Smooth muscle cell (in vitro differentiated cells): ENCODE measurements around the gene NDEL1. TPM values are rescaled to one million over a fixed set of nuclear protein-coding genes. Genes with fewer than 3 reads are reported as not detected.
A peak's percentile ranks its signal among the peaks of the same experiment; 100 is the strongest.

Experiments
- DNase-seq: peaks from one replicate; lab custom pipeline; 2025; ENCODE audit not compliant: unreplicated experiment; lab: John Stamatoyannopoulos, UW
- H2AFZ ChIP-seq: fragments of 200-600 bp; sonication (generic); 2 replicates; pipeline ENCODE4 v1.6.0; 2016; ENCODE audit warnings: antibody characterized with exemption, low read depth, mild to moderate bottlenecking
- H3F3A ChIP-seq: fragments of 200-600 bp; sonication (generic); 2 replicates; pipeline ENCODE4 v1.6.0; 2017; ENCODE audit warnings: antibody characterized with exemption, low read depth
- H3K27ac ChIP-seq: fragments of 200-600 bp; sonication (generic); 2 replicates; pipeline ENCODE4 v1.5.1; 2016; ENCODE audit warnings: low read depth, mild to moderate bottlenecking
- H3K27me3 ChIP-seq: fragments of 200-600 bp; sonication (generic); 2 replicates; pipeline ENCODE4 v1.6.1; 2016; ENCODE audit warnings: low read depth, mild to moderate bottlenecking
- H3K36me3 ChIP-seq: fragments of 200-600 bp; sonication (generic); 2 replicates; pipeline ENCODE4 v1.5.1; 2016; ENCODE audit warnings: low read depth
- H3K4me1 ChIP-seq: fragments of 200-600 bp; sonication (generic); 2 replicates; pipeline ENCODE4 v1.5.1; 2016; ENCODE audit warnings: low read depth
- H3K4me2 ChIP-seq: fragments of 200-600 bp; sonication (generic); 2 replicates; pipeline ENCODE4 v1.6.0; 2016; ENCODE audit warnings: mild to moderate bottlenecking
- H3K4me3 ChIP-seq: fragments of 200-600 bp; sonication (generic); 2 replicates; pipeline ENCODE4 v1.5.1; 2016; ENCODE audit warnings: mild to moderate bottlenecking
- H3K79me2 ChIP-seq: fragments of 200-600 bp; sonication (generic); 2 replicates; pipeline ENCODE4 v1.6.0; 2016; ENCODE audit warnings: low read depth, mild to moderate bottlenecking
- H3K9ac ChIP-seq: fragments of 200-600 bp; sonication (generic); 2 replicates; pipeline ENCODE4 v1.6.0; 2016; ENCODE audit warnings: low read depth
- H3K9me3 ChIP-seq: fragments of 200-600 bp; sonication (generic); replicated peaks from 2 replicates; pipeline ENCODE4 v1.5.1; 2016; ENCODE audit warnings: low read depth
- H4K20me1 ChIP-seq: fragments of 200-600 bp; sonication (generic); 2 replicates; pipeline ENCODE4 v1.6.0; 2016; ENCODE audit warnings: low read depth
- WGBS: methylation state at CpG from one replicate; pipeline ENCODE4 v1.1.7; 2016; ENCODE audit warnings: low lambda C conversion rate; 5-methylcytosine and 5-hydroxymethylcytosine counted together
- polyA plus RNA-seq: library from polyadenylated mRNA; unstranded; fragments of >200 nt; fragmentation: Nextera tagmentation; extraction: Ambion mirVana; gene quantifications from 2 replicates; pipeline ENCODE4 v1.2.1, GENCODE V29; 2016
- total RNA-seq: library from RNA; depleted of rRNA; stranded (reverse); fragments of >200 nt; gene quantifications from 2 replicates; pipeline ENCODE4 v1.2.3, GENCODE V29; 2014
- TF ChIP-seq, protein P1 (sequence below): fragments of 200-600 bp; sonication (generic); IDR thresholded peaks from 2 replicates; pipeline ENCODE4 v1.5.1; 2017; ENCODE audit warnings: borderline replicate concordance, mild to moderate bottlenecking, antibody characterized with exemption; ENCODE audit not compliant: insufficient read depth, poor library complexity, severe bottlenecking

NDEL1 gene
- total and polyA plus RNA-seq, 2 experiments from 2014 or later, result 82.6 to 103 TPM

DNA sequence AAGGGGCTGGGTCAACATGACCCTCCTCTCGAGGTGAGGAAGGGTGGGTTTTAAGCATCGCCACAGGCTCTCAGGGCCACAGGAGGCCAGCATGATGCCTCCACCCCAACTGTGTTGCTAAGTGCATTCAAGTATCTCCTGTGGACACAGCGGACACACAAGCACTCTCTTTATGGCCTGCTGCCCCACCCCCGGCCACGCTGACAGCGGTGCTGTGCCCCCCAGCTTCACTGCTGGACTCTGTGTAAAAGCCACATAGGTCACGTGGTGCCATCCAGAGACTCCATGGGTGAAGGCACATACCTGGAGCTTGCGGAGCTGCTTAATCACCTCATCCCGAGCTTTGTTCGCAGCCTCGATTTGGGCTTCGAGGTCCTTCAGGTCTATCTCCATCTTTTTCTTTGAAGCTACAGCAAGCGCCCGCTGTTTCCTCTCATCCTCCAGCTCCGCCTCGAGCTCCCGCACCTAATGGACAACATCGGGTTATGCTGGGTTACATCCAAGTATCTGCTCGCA, 51.5 kb downstream of the NDEL1 start:
- no peak overlapping the region for H3K4me3 ChIP-seq
- H3K9ac ChIP-seq, result no peak overlapping the region
- H3F3A ChIP-seq, result peaks cover 22% of the 10 kb centered on the region
- 88% methylated on average over 19 of the region's 19 CpGs for WGBS
- H3K4me2 ChIP-seq, result no peak overlapping the region
- peaks cover 12% of the 10 kb centered on the region for H4K20me1 ChIP-seq
- H3K79me2 ChIP-seq, result peaks cover 5% of the 10 kb centered on the region
- H3K4me1 ChIP-seq, result no peaks in the 10 kb centered on the region
- peaks cover 17% of the 10 kb centered on the region for H3K36me3 ChIP-seq
- no peak overlapping the region for H3K27ac ChIP-seq
- H3K9me3 ChIP-seq, result no peaks in the 10 kb centered on the region
- no peak for DNase-seq
- no peaks in the 10 kb centered on the region for H3K27me3 ChIP-seq
- no peak overlapping the region for H2AFZ ChIP-seq
- TF ChIP-seq, protein P1, sequence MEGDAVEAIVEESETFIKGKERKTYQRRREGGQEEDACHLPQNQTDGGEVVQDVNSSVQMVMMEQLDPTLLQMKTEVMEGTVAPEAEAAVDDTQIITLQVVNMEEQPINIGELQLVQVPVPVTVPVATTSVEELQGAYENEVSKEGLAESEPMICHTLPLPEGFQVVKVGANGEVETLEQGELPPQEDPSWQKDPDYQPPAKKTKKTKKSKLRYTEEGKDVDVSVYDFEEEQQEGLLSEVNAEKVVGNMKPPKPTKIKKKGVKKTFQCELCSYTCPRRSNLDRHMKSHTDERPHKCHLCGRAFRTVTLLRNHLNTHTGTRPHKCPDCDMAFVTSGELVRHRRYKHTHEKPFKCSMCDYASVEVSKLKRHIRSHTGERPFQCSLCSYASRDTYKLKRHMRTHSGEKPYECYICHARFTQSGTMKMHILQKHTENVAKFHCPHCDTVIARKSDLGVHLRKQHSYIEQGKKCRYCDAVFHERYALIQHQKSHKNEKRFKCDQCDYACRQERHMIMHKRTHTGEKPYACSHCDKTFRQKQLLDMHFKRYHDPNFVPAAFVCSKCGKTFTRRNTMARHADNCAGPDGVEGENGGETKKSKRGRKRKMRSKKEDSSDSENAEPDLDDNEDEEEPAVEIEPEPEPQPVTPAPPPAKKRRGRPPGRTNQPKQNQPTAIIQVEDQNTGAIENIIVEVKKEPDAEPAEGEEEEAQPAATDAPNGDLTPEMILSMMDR, result no peak

DNA sequence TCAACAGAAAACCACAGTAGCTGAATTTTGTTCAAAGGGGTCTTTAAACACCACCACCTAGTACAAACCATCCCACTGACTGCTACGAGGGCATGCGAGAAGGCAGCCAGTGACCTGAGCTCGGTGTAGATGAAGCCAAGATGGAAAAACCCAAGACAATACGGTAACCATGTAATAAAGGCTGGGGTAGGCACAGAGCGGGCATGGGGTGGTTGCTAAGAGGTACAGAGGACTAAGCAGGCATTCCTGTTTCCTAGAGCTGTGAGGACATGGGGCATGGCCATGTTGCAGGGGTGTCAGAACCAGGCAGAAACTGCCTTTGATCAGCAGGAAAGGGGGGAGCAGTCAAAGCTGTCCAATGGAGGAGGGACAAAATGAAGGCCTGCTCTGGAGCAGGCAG, 52.1 kb downstream of the NDEL1 start:
- Histone ChIP-seq H3K4me1 (no peaks in the 10 kb centered on the region), H3K9me3 (no peaks in the 10 kb centered on the region), H3K27ac (peak overlapping the region; percentile 92), H3F3A (peaks cover 25% of the 10 kb centered on the region), H3K79me2 (peaks cover 5% of the 10 kb centered on the region), H3K36me3 (peaks cover 22% of the 10 kb centered on the region), H4K20me1 (peaks cover 7% of the 10 kb centered on the region), H3K4me3 (no peak overlapping the region), H3K27me3 (no peaks in the 10 kb centered on the region), H3K4me2 (no peak overlapping the region), H3K9ac (no peak overlapping the region), H2AFZ (no peak overlapping the region)
- no peak for DNase-seq
- TF ChIP-seq, protein P1, result no peak
- WGBS, result 97% methylated on average over 5 of the region's 5 CpGs

DNA sequence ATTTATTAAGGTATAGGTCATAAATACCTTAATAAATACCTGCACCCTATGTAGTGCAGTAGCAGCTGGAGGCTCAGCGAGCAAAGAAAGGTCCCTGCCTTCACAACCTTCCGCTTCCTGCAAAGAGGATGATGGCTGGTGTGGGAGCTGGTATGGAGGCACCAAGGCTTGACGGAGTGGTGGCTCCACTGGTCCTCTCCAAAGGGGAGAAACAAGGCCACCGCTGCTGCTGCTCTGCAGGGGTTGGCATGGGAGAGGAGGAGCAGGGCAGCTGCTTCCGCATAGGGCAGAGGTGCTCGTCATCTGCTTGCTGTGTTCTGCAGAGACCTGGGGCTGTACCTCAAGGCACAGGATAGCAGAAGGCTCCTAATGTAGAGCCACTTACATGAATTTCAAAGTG, 52.8 kb downstream of the NDEL1 start:
- Histone ChIP-seq H2AFZ (no peak overlapping the region), H3K9ac (peak overlapping the region; percentile 17), H4K20me1 (peaks cover 7% of the 10 kb centered on the region), H3K27ac (peak overlapping the region; percentile 92), H3K36me3 (peaks cover 25% of the 10 kb centered on the region), H3K27me3 (no peaks in the 10 kb centered on the region), H3F3A (peaks cover 25% of the 10 kb centered on the region), H3K4me3 (no peak overlapping the region), H3K4me2 (no peak overlapping the region), H3K79me2 (peaks cover 5% of the 10 kb centered on the region), H3K4me1 (no peaks in the 10 kb centered on the region), H3K9me3 (no peaks in the 10 kb centered on the region)
- TF ChIP-seq, protein P1, result no peak
- WGBS, result 98% methylated on average over 6 of the region's 6 CpGs
- no peak for DNase-seq

DNA sequence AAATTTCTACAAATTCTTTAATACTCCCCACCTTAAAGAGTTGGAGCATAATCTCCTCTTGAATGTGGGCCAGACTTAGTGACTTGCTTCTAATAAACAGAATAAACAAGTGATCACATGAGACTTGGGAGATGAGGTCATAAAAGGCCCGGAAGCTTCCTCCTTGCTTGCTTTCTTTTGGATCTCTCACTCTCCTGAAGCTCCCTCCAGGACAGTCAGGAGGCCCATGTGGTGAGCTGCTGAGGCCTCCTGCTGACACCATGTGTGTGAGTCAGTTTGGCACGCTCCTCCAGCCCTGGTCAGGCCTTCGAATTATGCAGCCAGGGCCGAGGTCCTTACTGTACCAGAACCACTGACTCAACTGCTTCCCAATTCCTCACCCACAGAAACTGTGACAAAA, 53.2 kb downstream of the NDEL1 start:
- Histone ChIP-seq H2AFZ (no peak overlapping the region), H3K4me2 (no peak overlapping the region), H3K27ac (peak overlapping the region; percentile 92), H3K4me3 (no peak overlapping the region), H3K79me2 (peaks cover 5% of the 10 kb centered on the region), H3K27me3 (no peaks in the 10 kb centered on the region), H3K9ac (peak overlapping the region; percentile 54), H3K36me3 (peaks cover 25% of the 10 kb centered on the region), H3K9me3 (no peaks in the 10 kb centered on the region), H3F3A (peaks cover 25% of the 10 kb centered on the region), H3K4me1 (no peaks in the 10 kb centered on the region), H4K20me1 (peaks cover 7% of the 10 kb centered on the region)
- TF ChIP-seq, protein P1, result no peak
- DNase-seq, result peak; percentile 15
- 17% methylated on average over 4 of the region's 4 CpGs for WGBS
